HCT116 (cell line): Measurements from ENCODE around the gene GSTK1. TPM values are rescaled to one million over a fixed set of nuclear protein-coding genes. Genes with fewer than 3 reads are reported as not detected.

Source experiments
- ATAC-seq: fragments of 200-7000 bp; cut with Tn5 transposase; 2 replicates; pipeline ENCODE4 v1.9.1; 2020; ENCODE audit warnings: mild to moderate bottlenecking, moderate library complexity
- BruUV-seq: library from RNA; stranded (reverse); fragments of 400-500 nt; replicated peaks from 2 replicates; lab custom pipeline; 2021; lab: Mats Ljungman, UMichigan
- CTCF ChIA-PET: fragments of 300-600 bp; sonication (Branson Sonifier 250); formaldehyde crosslinking; loops from one replicate; lab custom pipeline; 2021; ENCODE audit warnings: antibody characterized with exemption; lab: Charles Lee
- POLR2A ChIA-PET: fragments of 300-600, 350-600 bp; sonication (Branson Sonifier 250); formaldehyde crosslinking; loops from one replicate; lab custom pipeline; 2021; ENCODE audit warnings: antibody characterized with exemption; lab: Charles Lee
- RAD21 ChIA-PET, 2 experiments: fragments of 300-600 bp; sonication (Branson Sonifier 250); formaldehyde crosslinking; loops; one replicate each; lab custom pipeline; 2023; ENCODE audit warnings: low total read pairs in 2 of 2; ENCODE audit not compliant: uncharacterized antibody in 2 of 2, unreplicated experiment in 2 of 2, low non-redundant PET in 1 of 2; lab: Charles Lee
- DNase-seq: peaks from one replicate; pipeline ENCODE4 v3.0.0-alpha.2; 2010; ENCODE audit warnings: low read depth, low spot score
- H2AFZ ChIP-seq: fragments of 200-600 bp; shearing (Covaris generic), sonication (generic); 2 replicates; pipeline ENCODE4 v1.6.1; 2017; ENCODE audit warnings: low read depth, mixed run types, mixed read lengths, antibody characterized with exemption, low read length; ENCODE audit not compliant: poor library complexity, severe bottlenecking
- H3K27ac ChIP-seq: 2 replicates; pipeline ENCODE4 v1.5.1; 2012; ENCODE audit warnings: low read depth, low read length
- H3K27me3 ChIP-seq: fragments of 200-600 bp; sonication (generic); 2 replicates; pipeline ENCODE4 v1.6.1; 2016; ENCODE audit warnings: mixed run types, low read length, mixed read lengths; ENCODE audit not compliant: insufficient read depth
- H3K36me3 ChIP-seq, 2 experiments: fragments of 200-500 bp in 1 of 2; fragments of 200-600 bp in 1 of 2; sonication (Bioruptor generic) in 1 of 2; sonication (generic) in 1 of 2; 2 replicates each; pipeline versions ENCODE4 v1.5.1 to v1.6.1; 2014 to 2016; ENCODE audit warnings: low read length in 2 of 2, inconsistent platforms in 1 of 2, mixed read lengths in 1 of 2, mixed run types in 1 of 2; ENCODE audit not compliant: insufficient read depth in 2 of 2, control insufficient read depth in 1 of 2
- H3K4me1 ChIP-seq, 2 experiments: fragments of 200-600 bp in 1 of 2; sonication (generic) in 1 of 2; 2 replicates each; pipeline versions ENCODE4 v1.5.1 to v1.6.1; 2012 to 2017; ENCODE audit warnings: low read length in 2 of 2, inconsistent platforms in 1 of 2, mild to moderate bottlenecking in 1 of 2, mixed read lengths in 1 of 2, mixed run types in 1 of 2, moderate library complexity in 1 of 2; ENCODE audit not compliant: insufficient read depth in 2 of 2, control insufficient read depth in 1 of 2
- H3K4me2 ChIP-seq: fragments of 200-600 bp; sonication (generic); 2 replicates; pipeline ENCODE4 v1.6.1; 2017; ENCODE audit warnings: mixed run types, low read length, mixed read lengths
- H3K4me3 ChIP-seq, 2 experiments: fragments of 200-600 bp in 1 of 2; sonication (generic) in 1 of 2; replicated peaks in 1 of 2; 2 replicates each; pipeline ENCODE4 v1.5.1; 2011 to 2016; ENCODE audit warnings: low read length in 2 of 2, control low read depth in 1 of 2, low read depth in 1 of 2, mild to moderate bottlenecking in 1 of 2, mixed read lengths in 1 of 2, mixed run types in 1 of 2
- H3K79me2 ChIP-seq: fragments of 200-600 bp; sonication (generic); 2 replicates; pipeline ENCODE4 v1.6.1; 2017; ENCODE audit warnings: mild to moderate bottlenecking, mixed run types, low read length, moderate library complexity, mixed read lengths; ENCODE audit not compliant: insufficient read depth
- H3K9ac ChIP-seq: fragments of 200-600 bp; sonication (generic); 2 replicates; pipeline ENCODE4 v1.6.1; 2016; ENCODE audit warnings: low read length, mixed read lengths
- H3K9me2 ChIP-seq: fragments of 200-600 bp; sonication (generic), shearing (Covaris generic); 2 replicates; pipeline ENCODE4 v1.6.1; 2017; ENCODE audit warnings: mixed run types, mild to moderate bottlenecking, moderate library complexity; ENCODE audit not compliant: insufficient read depth
- H3K9me3 ChIP-seq, 2 experiments: fragments of 200-500 bp in 1 of 2; fragments of 200-600 bp in 1 of 2; sonication (Bioruptor generic) in 1 of 2; sonication (generic) in 1 of 2; 2 replicates each; pipeline ENCODE4 v1.6.1; 2014 to 2017; ENCODE audit warnings: low read length in 2 of 2, mixed read lengths in 2 of 2, inconsistent platforms in 1 of 2, low read depth in 1 of 2, mild to moderate bottlenecking in 1 of 2, mixed run types in 1 of 2, moderate library complexity in 1 of 2; ENCODE audit not compliant: control insufficient read depth in 1 of 2, insufficient read depth in 1 of 2
- H4K20me1 ChIP-seq: fragments of 200-600 bp; sonication (generic), shearing (Covaris generic); 2 replicates; pipeline ENCODE4 v1.6.1; 2017; ENCODE audit warnings: mixed run types, mild to moderate bottlenecking, moderate library complexity; ENCODE audit not compliant: insufficient read depth
- ATF3 ChIP-seq: IDR thresholded peaks from 2 replicates; pipeline ENCODE4 v1.6.1; 2012
- CBX3 ChIP-seq: IDR thresholded peaks from 2 replicates; pipeline ENCODE4 v1.6.1; 2012; ENCODE audit warnings: low read depth
- CEBPB ChIP-seq: IDR thresholded peaks from 2 replicates; pipeline ENCODE4 v1.6.1; 2012; ENCODE audit warnings: low read depth
- CTCF ChIP-seq, 3 experiments: fragments of 200-600 bp in 1 of 3; sonication (generic) in 1 of 3; IDR thresholded peaks in 2 of 3; conservative IDR thresholded peaks in 1 of 3; 2 replicates each; pipeline ENCODE4 v1.5.1; 2012 to 2017; ENCODE audit warnings: low read depth in 2 of 3, low read length in 2 of 3, antibody characterized with exemption in 1 of 3, borderline replicate concordance in 1 of 3, control low read depth in 1 of 3, mild to moderate bottlenecking in 1 of 3, mixed read lengths in 1 of 3, mixed run types in 1 of 3, moderate library complexity in 1 of 3; ENCODE audit not compliant: insufficient read depth in 1 of 3
- EGR1 ChIP-seq: IDR thresholded peaks from 2 replicates; pipeline ENCODE4 v1.6.1; 2012; ENCODE audit warnings: low read depth
- ELF1 ChIP-seq: IDR thresholded peaks from 2 replicates; pipeline ENCODE4 v1.6.1; 2012; ENCODE audit warnings: low read depth, borderline replicate concordance
- EZH2 ChIP-seq: fragments of 200-600 bp; sonication (generic); IDR thresholded peaks from 2 replicates; pipeline ENCODE4 v1.6.1; 2017; ENCODE audit warnings: antibody characterized with exemption, mixed run types
- EZH2phosphoT487 ChIP-seq: fragments of 200-600 bp; IDR thresholded peaks from 2 replicates; pipeline ENCODE4 v1.6.1; 2018; ENCODE audit warnings: antibody characterized with exemption, borderline replicate concordance
- FOSL1 ChIP-seq: IDR thresholded peaks from 2 replicates; pipeline ENCODE4 v1.6.1; 2012; ENCODE audit warnings: low read depth
- MAX ChIP-seq: IDR thresholded peaks from 2 replicates; pipeline ENCODE4 v1.6.1; 2012
- POLR2A ChIP-seq: IDR thresholded peaks from 2 replicates; pipeline ENCODE4 v1.7.0; 2011; ENCODE audit warnings: borderline replicate concordance; ENCODE audit not compliant: insufficient read depth, insufficient read length; ENCODE audit errors: extremely low read depth
- POLR2AphosphoS5 ChIP-seq: IDR thresholded peaks from 2 replicates; pipeline ENCODE4 v1.6.1; 2011; ENCODE audit warnings: mild to moderate bottlenecking, low read depth, low read length, moderate library complexity
- RAD21 ChIP-seq: IDR thresholded peaks from 2 replicates; pipeline ENCODE4 v1.6.1; 2012; ENCODE audit warnings: low read depth, mild to moderate bottlenecking
- REST ChIP-seq: IDR thresholded peaks from 2 replicates; pipeline ENCODE4 v1.6.1; 2012; ENCODE audit warnings: low read depth
- SIN3A ChIP-seq: IDR thresholded peaks from 2 replicates; pipeline ENCODE4 v1.6.1; 2012; ENCODE audit warnings: low read depth
- SP1 ChIP-seq: IDR thresholded peaks from 2 replicates; pipeline ENCODE4 v1.6.1; 2012; ENCODE audit warnings: low read depth
- SRF ChIP-seq: IDR thresholded peaks from 2 replicates; pipeline ENCODE4 v1.6.1; 2012; ENCODE audit warnings: low read depth
- YY1 ChIP-seq: IDR thresholded peaks from 2 replicates; pipeline ENCODE4 v1.6.1; 2011; ENCODE audit warnings: low read length, low read depth, moderate library complexity, mild to moderate bottlenecking; ENCODE audit not compliant: insufficient replicate concordance; ENCODE audit errors: extremely low read depth
- ZBTB33 ChIP-seq: IDR thresholded peaks from 2 replicates; pipeline ENCODE4 v1.6.1; 2011; ENCODE audit warnings: mild to moderate bottlenecking, low read length, moderate library complexity; ENCODE audit not compliant: insufficient replicate concordance; ENCODE audit errors: extremely low read depth
- ZNF274 ChIP-seq: fragments of 200-500 bp; sonication (Bioruptor generic); IDR thresholded peaks from 2 replicates; pipeline ENCODE4 v1.6.1; 2014; ENCODE audit warnings: mild to moderate bottlenecking, low read depth, low read length, inconsistent platforms
- intact Hi-C: fragments of 100-400 bp; cut with micrococcal nuclease; formaldehyde crosslinking; loops from 2 replicates; pipeline ENCODE4 v1.10.0; 2022
- total RNA-seq: library from RNA; stranded (reverse); gene quantifications from one replicate; pipeline ENCODE4 v1.2.1, GENCODE V29; 2021; ENCODE audit not compliant: unreplicated experiment

GSTK1 gene
- total RNA-seq, 1 experiment from 2014 or later: 83.6 TPM

GRCh38 chr7:143223784-143224183 lies 39.5 kb upstream of the GSTK1 start:
- DNase-seq: no peak
- RAD21 ChIA-PET: no interaction called here
- Histone ChIP-seq H4K20me1 (no peaks in the 10 kb centered on the region), H3K9me3 (no peaks in the 10 kb centered on the region), H3K27ac (no peak overlapping the region), H2AFZ (no peak overlapping the region), H3K9me2 (no peaks in the 10 kb centered on the region), H3K4me3 (no peak overlapping the region), H3K4me1 (no peaks in the 10 kb centered on the region), H3K36me3 (no peaks in the 10 kb centered on the region), H3K9ac (no peak overlapping the region), H3K79me2 (no peaks in the 10 kb centered on the region), H3K4me2 (no peak overlapping the region), H3K27me3 (peaks cover 5% of the 10 kb centered on the region; the same call in 1 of the 2 replicates)
- POLR2A ChIA-PET: no interaction called here
- CTCF ChIA-PET: interaction anchor here (0.8 to 1.6 kb wide), 3 partner anchors 9 to 215 kb away, joined by 3 to 13 read pairs (median 4); no protein-coding TSS in a partner anchor
- TF ChIP-seq ZBTB33 (no peak), FOSL1 (no peak), POLR2AphosphoS5 (no peak), ZNF274 (no peak), EZH2 (no peak), ATF3 (no peak), REST (no peak), SIN3A (no peak), YY1 (no peak), ELF1 (no peak), CEBPB (no peak), EZH2phosphoT487 (no peak), MAX (no peak), RAD21 (no peak), SRF (no peak), CBX3 (no peak), CTCF (IDR thresholded peaks at IDR 0.05 in 2 of 3, conservative IDR thresholded peaks at IDR 0.05 in 1 of 3; ENCODE audit: borderline replicate concordance in 1 of 3, insufficient read depth in 1 of 3, low read depth in 2 of 3, low read length in 2 of 3) (no peak), EGR1 (no peak), POLR2A (no peak), SP1 (no peak)
- no TSS peak for BruUV-seq
- no peak for ATAC-seq
- intact Hi-C loops: no loop called here
